CD1c-positive myeloid dendritic cell (primary cell): ENCODE measurements around the gene CACNB4.
A peak's percentile ranks its signal among the peaks of the same experiment; 100 is the strongest.

Experiments
- DNase-seq: peaks from one replicate; pipeline ENCODE4 v3.0.0-alpha.2; 2016; ENCODE audit errors: extremely low spot score

Gene CACNB4

DNA sequence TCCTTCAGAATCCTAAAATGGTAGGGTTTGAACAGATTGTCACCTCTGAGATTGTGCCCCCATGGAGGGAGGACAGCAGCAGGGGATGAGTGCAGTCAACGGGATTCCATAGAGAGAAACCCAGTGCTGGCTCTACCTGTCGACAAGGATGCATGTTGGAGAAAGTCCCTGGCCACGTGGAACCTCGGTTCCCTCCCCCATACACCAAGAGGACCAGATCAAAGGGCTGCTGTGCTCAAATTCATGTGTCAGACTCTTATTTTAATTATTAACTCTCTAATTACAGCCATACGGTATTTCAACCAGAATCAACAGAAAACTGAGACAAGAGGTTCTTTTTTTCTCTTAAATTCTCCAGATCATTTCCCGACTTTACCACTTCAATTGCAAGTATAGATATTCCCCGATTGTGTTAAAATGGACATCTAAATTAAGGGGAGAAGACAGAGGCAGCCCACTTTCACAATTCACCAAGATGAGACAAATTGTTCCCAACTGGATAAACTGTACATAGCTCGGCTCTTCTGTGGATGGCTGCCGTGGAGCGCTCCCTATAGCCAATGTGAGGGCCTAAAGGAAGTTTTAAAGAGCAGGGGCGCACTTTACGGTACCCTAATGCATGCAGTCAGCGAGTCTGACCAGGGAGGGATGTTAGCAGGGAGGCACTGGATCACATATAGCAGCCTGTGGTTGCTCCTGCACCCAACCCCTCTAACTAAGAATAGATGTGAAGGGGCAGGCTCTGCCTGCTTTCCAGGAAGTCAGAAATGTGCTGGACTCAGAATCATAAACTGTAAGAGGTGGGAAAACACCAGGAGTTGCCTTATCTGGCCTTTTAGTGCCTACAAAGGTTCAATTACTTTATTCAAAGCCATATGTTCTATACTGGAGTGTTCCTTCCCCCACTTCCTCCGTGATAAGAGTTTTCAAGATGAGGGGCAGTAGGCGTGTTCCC is 123.1 kb downstream of the CACNB4 start:
- DNase-seq, result no peak

DNA sequence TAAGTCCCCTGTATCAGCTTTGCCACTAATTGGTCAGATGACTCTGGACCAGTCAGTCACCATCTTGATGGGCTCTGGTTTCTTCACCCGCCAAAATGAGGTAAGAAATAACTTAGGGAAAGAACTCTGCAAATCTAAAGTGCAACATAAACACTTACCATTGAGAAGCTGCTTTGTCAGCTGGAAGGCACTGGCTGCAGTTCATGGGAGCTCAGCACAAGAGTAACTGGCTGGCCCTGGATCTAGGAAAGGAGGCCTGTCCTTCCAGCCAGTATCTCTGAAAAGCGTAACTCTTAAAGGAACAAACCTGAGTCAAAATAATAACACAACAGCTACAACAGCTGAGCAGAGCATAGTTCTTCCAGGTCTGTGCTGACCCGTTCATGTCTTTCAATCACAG is 123.9 kb downstream of the CACNB4 start:
- DNase-seq, result no peak

DNA sequence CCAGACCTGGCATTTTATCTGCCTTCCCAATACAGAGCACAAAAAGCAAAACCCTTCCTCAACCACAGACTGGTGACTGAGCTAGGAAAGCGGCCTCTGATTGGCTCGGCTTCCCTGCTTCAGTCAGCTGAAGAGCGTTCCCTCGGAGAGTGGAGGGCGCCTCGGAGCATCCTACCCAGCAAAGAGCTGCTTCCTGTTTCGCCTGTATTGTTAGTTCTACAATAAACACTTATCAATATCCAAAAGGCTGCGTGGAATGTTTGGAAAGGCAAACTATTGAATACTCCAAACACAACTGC is 125.0 kb downstream of the CACNB4 start:
- no peak for DNase-seq

DNA sequence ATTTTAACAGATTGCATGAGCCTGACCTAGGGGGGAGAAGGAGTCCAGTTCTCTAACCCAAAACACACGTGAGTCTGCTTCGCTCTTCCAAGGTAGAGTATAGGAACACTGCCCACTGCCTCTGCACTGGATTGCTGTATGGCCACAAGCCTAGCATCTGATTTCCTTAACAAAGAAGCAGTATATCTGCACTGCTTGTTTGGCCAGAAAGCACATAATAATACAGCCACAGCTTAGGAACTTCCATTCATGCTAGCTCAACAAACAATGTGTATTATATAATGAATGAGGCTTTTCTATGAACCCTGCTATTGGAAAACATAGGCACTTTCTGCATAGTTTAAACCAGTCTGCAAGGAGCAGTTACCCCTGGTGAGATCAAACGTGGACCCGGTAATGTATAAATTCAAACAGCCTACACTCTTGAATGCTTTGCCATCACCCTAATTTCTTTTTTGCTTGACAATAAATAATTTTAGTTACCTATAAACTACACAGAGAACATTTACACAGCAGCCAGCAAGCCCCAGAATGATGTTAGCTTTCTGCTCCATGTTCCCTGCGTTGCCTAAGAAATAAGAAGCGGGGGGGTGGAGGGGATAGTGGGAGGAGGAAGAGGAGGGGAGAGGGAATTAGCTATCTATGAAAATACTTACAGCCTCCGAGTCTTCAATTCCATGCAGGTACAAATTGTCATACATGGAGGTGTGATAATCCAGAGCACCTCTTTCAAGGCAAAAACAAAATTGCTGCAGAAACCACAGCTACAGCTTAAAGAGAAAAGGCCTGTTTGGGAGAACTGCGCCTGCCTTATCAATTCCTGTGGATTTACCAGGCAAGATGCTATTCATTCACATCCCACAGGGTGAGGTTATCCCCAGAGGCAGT is 125.6 kb downstream of the CACNB4 start:
- no peak for DNase-seq

DNA sequence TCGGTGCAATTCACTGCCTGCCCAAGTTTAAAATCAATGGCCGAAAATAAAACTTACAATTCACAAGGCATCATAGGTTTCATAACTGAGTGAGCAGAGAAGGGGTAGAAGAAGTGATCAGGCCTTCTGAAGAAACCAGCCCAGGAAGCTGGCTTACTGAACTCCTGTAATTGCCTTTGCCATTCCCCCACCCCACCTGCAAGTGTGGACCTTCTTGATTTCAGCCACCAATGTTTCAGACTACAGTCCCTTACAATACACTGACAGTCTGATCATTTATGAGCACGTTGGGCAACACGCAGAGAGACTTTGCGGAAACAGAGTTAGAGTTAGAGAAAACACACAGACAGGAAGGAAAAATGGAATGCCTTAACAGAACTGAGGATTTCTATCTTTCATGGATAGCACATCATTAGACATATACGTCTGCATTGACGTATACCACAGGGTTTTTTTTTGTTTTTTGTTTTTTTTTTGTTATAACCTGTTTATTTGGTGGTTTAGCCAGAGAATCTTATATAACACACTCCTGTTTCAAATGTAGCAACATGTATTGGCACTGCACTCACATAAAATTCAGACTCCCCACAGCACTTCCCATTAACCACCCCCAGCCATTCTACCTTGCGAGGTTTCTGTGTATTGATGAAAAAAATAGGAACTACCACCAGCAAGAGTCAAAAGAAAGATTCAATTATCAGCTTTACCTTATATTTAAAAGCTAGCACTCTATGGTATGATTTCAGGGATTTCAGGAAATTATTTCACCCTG is 126.4 kb downstream of the CACNB4 start:
- no peak for DNase-seq

DNA sequence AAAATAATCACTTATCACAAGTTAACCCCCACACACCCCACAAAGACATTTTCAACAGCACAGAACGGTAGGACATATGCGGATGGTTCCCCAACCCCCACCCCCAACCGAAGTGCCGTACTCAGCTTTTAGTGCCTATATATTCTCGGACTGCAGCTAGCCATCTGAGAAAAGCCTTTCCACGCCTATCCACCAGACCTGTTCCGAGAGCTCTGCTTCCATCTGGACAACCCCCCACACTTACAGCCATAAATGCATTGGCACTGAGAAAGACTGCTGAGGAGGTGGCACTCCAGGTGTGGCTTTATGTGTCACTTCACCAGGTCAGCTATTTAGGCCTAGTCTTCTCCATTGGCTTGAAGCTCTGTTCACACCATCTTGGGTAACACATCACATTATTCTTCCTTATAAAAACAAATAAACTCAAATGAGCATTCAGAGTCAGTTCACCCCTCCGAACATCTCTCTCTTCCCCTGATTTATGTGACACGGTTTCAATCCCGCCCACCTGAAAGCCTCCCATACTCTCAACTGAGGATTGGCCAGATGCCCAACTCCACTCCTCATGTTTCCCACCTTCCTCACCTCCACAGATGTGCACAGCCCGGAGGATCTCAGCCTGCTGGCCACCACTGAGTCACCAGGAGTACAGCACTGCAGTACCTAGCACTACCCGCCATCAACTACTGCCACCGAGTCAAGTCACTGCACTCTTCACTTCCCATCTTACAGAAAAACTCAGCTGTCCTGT is 127.4 kb downstream of the CACNB4 start:
- DNase-seq, result no peak

DNA sequence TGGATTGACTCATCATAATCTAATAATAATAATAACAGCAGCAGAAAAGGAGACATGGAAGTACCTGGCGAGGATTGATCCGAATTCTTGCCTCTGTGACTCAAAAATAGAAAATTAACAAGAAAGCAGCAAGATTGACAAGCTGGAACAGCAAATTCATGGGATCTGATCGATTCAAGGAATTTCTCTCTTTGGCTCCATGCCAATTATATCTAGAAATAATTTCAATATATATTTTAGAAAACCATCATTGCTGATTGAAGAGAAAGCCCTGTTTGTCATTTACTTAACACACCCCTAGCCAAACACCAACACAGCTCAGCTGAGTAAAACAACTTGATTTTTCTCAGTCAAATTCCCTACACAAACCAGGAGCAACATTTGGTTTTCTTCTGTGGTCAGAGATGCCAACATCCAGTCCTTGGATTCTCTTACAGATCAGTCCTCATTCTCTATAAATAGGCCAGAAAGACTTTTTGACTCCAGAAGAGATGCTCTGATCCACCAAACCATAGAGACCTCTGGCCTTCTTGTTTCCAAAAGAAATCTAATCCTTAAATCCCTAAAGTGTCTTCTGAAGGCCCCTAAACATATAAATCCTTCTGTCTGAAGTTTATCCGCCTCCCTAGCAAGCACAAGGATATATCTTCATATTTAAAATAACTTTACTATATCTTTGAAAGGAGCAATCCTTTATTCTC is 129.9 kb downstream of the CACNB4 start:
- no peak for DNase-seq

DNA sequence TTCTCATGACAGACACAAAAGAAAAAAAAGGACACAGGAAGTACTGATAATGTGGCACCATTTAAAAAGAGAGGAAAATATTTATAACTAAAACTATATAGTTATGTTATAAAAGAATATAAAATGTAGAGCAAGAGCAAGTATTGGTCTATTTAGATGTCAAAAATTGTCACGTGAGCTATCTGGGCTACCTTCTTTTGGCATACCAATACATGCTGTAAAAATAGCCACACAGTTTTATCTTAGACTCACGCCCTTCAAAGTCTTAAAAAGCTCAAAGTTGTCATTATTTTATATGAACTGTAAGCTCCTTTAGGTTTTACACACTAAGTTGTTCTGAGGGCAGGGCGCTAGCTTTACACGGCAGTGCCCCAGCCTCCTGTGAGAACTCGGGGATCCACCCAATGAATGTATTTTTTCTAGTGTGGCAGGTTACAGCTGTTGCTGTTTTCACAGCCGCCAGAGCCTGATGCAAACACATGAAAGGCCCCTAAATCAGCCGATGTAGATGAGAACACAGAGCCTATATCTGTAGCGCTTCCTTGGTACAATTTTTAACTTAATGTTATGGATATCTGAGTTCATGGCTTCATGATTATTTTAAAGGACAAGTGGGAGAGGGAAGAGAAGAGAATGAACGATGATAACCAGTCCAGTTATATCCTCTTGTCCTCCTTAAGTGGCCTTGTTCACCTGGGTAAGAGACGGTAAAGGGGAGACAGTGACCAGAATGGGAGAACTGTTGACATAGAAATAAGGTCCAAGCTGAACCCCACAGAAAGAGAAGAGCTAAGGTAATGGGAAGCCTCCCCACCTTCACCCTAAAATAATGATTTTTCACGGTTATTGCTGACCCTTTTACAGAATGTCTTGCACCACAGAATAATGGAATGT is 130.8 kb downstream of the CACNB4 start:
- no peak for DNase-seq

DNA sequence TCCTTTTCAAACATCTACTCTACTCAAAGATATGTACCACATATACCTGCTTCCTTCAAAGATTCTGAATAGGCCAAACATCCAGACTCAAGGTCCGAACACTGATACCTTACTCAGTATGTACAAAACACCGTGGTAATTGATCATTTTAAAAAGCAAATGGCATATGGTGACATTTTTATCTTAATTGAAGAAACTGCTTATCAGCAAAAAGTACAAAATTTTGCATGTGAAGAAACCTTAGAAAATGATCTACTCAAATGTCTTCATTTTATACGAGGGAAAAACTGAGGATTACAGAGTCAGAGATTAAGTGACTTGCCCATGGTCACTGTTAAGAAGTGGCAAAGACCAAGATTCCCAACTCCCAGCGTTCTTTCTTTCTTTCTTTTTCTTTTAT is 133.0 kb downstream of the CACNB4 start:
- DNase-seq, result no peak

DNA sequence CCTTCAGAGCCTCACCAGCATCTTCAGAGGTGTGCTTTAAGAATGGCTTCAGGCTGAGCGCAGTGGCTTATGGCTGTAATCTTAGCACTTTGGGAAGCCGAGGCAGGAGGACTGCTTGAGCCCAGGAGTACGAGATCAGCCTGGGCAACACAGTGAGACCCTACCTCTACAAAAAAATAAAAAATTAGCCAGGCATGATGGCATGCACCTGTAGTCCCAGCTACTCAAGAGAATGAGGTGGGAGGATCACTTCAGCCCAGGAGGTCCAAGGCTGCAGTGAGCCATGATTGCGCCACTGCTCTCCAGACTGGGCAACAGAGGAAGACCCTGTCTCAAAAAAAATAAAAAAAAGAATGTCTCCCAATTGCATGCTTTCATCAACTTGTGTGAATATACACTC is 137.3 kb downstream of the CACNB4 start:
- no peak for DNase-seq

DNA sequence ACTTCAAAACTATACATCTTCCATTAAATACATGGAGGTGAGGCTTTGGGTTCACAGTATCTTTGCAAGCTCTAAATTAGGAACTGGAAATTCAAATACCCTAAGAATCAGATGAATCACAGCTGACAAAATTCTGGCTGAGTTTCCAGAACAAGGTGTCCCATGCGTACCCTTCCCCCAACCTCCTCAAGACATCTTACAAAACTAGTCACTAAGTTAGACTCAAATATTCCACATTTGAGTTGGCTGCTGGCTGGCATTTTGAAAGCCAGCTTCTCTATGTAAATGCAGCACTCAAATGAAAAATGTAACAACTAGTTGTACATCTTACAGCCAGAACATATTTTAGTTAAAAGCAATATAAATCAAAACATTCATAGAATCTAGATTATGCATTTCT is 139.6 kb downstream of the CACNB4 start:
- DNase-seq, result no peak

DNA sequence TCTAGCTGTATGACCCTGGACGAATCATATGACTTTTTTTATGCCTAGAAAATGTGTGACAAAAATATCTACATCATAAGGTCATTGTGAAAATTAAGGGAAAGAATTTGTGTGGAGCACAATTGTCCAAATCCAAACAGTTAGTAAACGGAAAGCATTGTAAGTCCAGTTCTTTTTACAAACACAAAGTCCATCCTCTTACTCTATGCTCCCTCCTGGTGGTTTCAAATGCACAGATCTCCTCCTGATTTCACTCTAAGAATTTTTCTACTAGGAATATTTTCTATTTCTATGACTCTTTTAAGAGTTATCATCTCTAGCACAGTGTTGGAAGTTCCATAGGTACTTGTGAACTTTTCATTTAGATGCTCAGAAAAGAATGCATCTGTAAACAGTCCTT is 145.4 kb downstream of the CACNB4 start:
- DNase-seq, result no peak

DNA sequence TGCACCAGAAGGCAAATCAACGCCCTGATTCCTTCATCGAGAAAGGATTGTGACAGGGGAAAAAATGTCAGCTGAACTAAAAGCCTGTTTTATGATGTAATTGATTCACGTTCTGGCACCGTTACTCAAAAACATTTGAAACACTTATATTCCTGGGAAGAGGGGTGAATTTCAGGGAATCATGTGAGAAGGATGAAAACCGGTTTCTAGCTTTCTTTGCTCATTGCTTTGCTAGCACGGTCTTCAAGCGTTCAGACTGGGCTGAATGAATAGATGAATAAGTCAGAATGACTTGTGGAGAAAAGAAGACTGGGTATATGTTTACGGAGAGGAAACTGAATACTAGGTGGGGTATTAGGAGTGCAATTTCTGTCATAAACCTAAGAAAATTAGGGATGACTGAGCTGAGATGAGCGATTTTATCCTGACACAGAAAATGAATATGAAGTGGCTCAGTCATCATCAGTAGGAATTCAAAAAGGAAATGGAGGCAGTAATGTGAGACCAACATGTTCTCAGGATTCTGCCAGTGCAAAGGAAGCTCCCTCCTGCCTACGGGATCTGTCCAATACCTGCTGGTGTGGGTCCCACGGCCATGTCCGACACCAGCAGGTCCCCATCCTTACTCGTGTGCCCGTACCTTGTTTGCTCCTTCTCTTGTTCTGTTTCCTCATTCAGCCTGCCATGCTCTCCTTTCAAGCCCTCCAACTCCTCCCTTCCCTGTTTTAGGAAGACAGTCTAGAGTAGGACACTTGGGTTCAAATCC is 146.0 kb downstream of the CACNB4 start:
- no peak for DNase-seq

DNA sequence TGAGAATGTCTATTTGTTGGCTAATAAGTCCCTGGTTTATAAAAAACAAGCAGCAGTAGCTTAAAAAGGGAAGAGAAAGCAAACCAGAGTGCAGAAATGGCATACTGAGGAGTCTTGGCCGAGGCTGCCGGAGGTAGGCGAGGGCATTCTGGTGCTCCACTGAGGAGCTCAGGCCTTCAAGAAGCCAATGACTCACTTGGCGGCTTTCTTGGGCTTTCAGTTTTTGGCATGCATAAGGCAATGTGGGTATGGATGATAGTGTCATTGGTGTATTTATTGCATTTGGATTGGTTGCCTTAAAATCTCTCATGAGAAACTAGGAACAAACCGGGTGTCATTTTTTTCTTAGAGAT is 151.1 kb downstream of the CACNB4 start:
- peak; percentile 63 for DNase-seq

DNA sequence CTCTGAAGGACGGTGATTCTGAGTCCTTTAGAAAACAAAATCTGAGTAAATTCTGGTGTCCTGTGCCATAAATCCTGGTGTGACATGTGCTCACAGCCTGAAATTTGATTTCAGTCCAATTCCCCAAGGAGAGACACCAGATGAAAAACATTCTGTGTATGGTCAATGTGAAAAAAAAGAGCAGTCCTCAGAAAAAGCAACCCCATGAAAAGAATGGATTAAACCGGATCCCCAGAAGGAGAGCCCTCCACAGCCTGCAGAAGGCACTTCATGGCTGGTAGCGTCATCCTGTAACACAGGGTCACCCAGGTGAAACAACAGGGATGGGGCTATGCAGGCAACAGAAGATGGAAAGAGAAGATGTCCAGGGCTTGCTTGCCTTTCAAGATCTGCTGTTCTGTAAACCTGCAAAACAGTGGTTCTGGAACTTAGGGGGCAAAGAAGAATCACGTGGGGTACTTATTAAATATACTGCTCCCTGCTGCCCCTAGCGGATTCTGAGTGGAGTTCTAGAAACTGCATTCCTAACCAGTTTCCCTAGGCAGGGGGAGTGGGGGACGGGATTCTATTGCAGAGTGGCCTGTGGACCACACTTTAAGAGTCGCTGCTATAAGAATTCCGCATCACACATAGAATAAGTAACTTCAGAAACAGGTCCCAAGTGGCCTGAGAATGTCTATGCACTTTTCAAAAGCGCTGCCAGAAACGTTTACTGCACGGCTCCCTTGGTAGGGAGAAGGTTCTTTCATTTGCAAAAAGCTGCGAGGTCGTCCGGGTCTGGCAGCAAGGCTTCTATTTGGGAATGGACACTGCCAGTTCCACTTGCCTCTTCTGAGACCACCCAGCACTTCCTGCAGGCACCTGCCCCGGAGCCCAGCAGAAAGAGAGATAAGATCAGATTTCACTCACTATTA is 151.7 kb downstream of the CACNB4 start:
- DNase-seq, result peak; percentile 42

DNA sequence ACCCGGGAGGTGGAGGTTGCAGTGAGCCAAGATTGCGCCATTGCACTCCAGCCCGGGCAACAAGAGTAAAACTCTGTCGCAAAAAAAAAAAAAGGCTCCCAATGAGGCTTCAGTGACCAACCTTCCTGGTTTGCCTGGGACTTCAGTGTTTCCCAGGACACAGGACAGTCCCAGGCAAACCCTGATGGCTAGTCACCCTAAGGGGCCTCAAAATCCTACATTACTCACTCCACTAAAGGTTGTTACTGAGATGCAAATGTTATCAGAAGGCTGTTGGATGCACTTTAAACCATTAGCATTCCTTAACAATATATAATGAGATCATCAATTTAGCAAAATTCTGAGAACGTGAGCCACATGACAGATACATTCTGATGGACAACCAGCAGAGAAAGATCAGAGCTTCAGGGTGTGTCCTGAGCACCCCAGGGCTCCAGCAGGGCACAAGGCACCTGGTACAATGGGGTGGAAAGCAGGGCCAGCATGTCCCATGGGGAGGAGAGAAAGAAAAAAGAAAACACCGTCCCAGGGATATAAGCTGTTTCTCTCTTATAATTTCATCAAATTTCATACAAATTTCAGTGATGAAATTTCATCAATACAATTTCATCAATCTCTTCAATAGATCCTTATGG is 152.5 kb downstream of the CACNB4 start:
- no peak for DNase-seq

DNA sequence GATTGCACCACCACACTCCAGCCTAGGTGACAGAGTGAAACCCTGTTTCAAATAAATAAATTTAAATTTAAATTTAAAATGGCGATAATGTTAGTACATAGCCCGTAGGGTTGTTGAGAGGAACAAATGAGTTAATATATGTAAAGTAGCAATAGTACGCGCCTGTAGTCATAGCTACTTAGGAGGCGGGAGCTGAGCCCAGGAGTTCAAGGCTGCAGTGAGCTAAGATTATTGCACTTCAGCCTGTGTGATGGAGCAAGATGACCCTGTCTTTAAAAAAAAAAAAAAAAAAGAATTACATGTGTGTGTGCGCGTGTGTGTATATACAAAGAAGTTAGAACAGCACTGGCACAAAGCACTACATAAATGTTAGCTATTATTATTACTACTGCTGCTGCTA is 153.2 kb downstream of the CACNB4 start:
- DNase-seq, result no peak

DNA sequence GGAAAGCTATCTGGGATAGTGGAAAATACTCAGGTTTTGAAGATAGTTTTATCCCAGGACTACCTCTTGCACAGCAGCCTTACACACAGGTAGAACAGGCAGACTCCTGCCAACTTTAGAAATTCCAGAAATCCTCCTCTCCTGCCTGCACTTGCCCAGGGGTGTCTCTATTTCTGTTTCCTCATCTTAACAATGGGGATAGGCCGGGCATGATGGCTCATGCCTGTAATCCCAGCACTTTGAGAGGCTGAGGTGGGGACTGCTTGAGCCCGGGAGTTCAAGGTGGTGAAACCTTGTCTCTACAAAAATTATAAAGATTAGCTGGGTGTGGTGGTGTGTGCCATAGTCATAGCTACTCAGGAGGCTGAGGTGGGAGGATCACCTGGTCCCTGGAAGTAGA is 153.7 kb downstream of the CACNB4 start:
- no peak for DNase-seq
